Transverse colon (tissue), 3 donors: ENCODE measurements around the gene WRNIP1.

Experiments used
- CTCF ChIP-seq, 5 experiments: fragments of 200-600 bp in 3 of 5; fragments of 450-650 bp in 2 of 5; sonication (generic) in 3 of 5; IDR thresholded peaks; 1 replicate in 2 of 5; 2 replicates in 3 of 5; pipeline ENCODE4 v1.5.1; 2016 to 2017; ENCODE audit warnings: antibody characterized with exemption in 5 of 5, inconsistent platforms in 3 of 5, mild to moderate bottlenecking in 2 of 5, moderate library complexity in 1 of 5
- POLR2A ChIP-seq: fragments of 450-650 bp; IDR thresholded peaks from one replicate; pipeline ENCODE4 v1.6.1; 2016; ENCODE audit warnings: antibody characterized with exemption, mild to moderate bottlenecking, moderate library complexity

GRCh38 chr6:2782356-2782708, 17.1 kb downstream of the WRNIP1 start:
- TF ChIP-seq CTCF (IDR thresholded peaks at IDR 0.05) (no peak), POLR2A (no peak)
